Neural crest cell (in vitro differentiated cells): ENCODE measurements around the gene UNC13C. TPM values are rescaled to one million over a fixed set of nuclear protein-coding genes. Genes with fewer than 3 reads are reported as not detected.

Experiments used
- DNase-seq: peaks from one replicate; pipeline ENCODE4 v3.0.0; 2021; ENCODE audit warnings: low read depth, mixed read lengths, low spot score
- H3K27ac Mint-ChIP-seq: one replicate; pipeline ENCODE4 v1.8.0; 2021; ENCODE audit warnings: mild to moderate bottlenecking, mixed read lengths; ENCODE audit not compliant: unreplicated experiment
- H3K27me3 Mint-ChIP-seq: 2 replicates; pipeline ENCODE4 v1.8.0; 2021; ENCODE audit warnings: low read depth, mild to moderate bottlenecking, mixed read lengths
- H3K36me3 Mint-ChIP-seq: 2 replicates; pipeline ENCODE4 v1.8.0; 2021; ENCODE audit warnings: low read depth, mild to moderate bottlenecking, mixed read lengths
- H3K4me1 Mint-ChIP-seq: 2 replicates; pipeline ENCODE4 v1.8.0; 2021; ENCODE audit warnings: mixed read lengths
- H3K4me3 Mint-ChIP-seq: one replicate; pipeline ENCODE4 v1.8.0; 2021; ENCODE audit warnings: mild to moderate bottlenecking, mixed read lengths
- H3K9me3 Mint-ChIP-seq: 2 replicates; pipeline ENCODE4 v1.8.0; 2021; ENCODE audit warnings: mixed read lengths
- CTCF ChIP-seq: fragments of 200-600 bp; sonication (generic); conservative IDR thresholded peaks from 2 replicates; pipeline ENCODE4 v1.5.0; 2021; ENCODE audit warnings: antibody characterized with exemption, mild to moderate bottlenecking
- total RNA-seq: library from RNA; stranded (reverse); gene quantifications from 2 replicates; pipeline ENCODE4 v1.2.1, GENCODE V29; 2021

Gene UNC13C
- total RNA-seq, 1 donor from 2014 or later: 1.5 TPM

GRCh38 chr15:54007256-54007655 is 29.0 kb downstream of the UNC13C start:
- no peak for TF ChIP-seq CTCF
- no peak overlapping the region for H3K4me3 Mint-ChIP-seq
- H3K27ac Mint-ChIP-seq: no peak overlapping the region
- H3K4me1 Mint-ChIP-seq: no peaks in the 10 kb centered on the region
- no peaks in the 10 kb centered on the region for H3K9me3 Mint-ChIP-seq
- H3K36me3 Mint-ChIP-seq: no peaks in the 10 kb centered on the region
- DNase-seq: no peak
- peaks cover 9% of the 10 kb centered on the region for H3K27me3 Mint-ChIP-seq

- Mint-ChIP-seq H3K27me3 (peaks cover 6% of the 10 kb centered on the region), H3K36me3 (no peaks in the 10 kb centered on the region), H3K9me3 (no peaks in the 10 kb centered on the region), H3K4me3 (no peak overlapping the region), H3K4me1 (no peaks in the 10 kb centered on the region), H3K27ac (no peak overlapping the region)
- no peak for DNase-seq
- TF ChIP-seq CTCF: no peak
These were observed 33.4 kb downstream of the UNC13C start for GRCh38 chr15:54011656-54012055.

DNA sequence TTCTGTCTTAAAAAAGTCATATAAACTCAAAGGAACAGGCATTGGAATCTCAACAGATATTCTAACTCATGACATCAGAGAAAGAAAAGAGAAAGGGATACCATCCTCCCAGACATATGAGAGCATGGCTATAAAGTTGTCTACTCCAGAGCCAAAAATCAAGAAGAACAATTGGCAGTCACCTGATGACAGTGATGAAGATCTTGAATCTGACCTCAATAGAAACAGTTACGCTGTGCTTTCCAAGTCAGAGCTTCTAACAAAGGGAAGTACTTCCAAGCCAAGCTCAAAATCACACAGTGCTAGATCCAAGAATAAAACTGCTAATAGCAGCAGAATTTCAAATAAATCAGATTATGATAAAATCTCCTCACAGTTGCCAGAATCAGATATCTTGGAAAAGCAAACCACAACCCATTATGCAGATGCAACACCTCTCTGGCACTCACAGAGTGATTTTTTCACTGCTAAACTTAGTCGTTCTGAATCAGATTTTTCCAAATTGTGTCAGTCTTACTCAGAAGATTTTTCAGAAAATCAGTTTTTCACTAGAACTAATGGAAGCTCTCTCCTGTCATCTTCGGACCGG is 35.9 kb downstream of the UNC13C start:
- no peak overlapping the region for H3K4me3 Mint-ChIP-seq
- no peak for DNase-seq
- peaks cover under 1% of the 10 kb centered on the region for H3K27me3 Mint-ChIP-seq
- no peaks in the 10 kb centered on the region for H3K4me1 Mint-ChIP-seq
- H3K27ac Mint-ChIP-seq: no peak overlapping the region
- no peak for TF ChIP-seq CTCF
- peaks cover 3% of the 10 kb centered on the region for H3K9me3 Mint-ChIP-seq
- no peaks in the 10 kb centered on the region for H3K36me3 Mint-ChIP-seq

GRCh38 chr15:54017251-54017650 is 39.0 kb downstream of the UNC13C start:
- peaks cover 9% of the 10 kb centered on the region for H3K9me3 Mint-ChIP-seq
- no peaks in the 10 kb centered on the region for H3K27me3 Mint-ChIP-seq
- H3K36me3 Mint-ChIP-seq: no peaks in the 10 kb centered on the region
- no peak for TF ChIP-seq CTCF
- no peak for DNase-seq
- no peak overlapping the region for H3K4me3 Mint-ChIP-seq
- no peaks in the 10 kb centered on the region for H3K4me1 Mint-ChIP-seq
- no peak overlapping the region for H3K27ac Mint-ChIP-seq

GRCh38 chr15:54017959-54018358 is 39.7 kb downstream of the UNC13C start:
- Mint-ChIP-seq H3K36me3 (no peaks in the 10 kb centered on the region), H3K4me1 (no peaks in the 10 kb centered on the region), H3K4me3 (no peak overlapping the region), H3K9me3 (peaks cover 9% of the 10 kb centered on the region), H3K27me3 (no peaks in the 10 kb centered on the region), H3K27ac (no peak overlapping the region)
- no peak for TF ChIP-seq CTCF
- no peak for DNase-seq

GRCh38 chr15:54026258-54026657 is 48.0 kb downstream of the UNC13C start:
- no peak overlapping the region for H3K27ac Mint-ChIP-seq
- no peak for DNase-seq
- H3K4me1 Mint-ChIP-seq: peaks cover 19% of the 10 kb centered on the region

More at GRCh38 chr15:54026258-54026657, 48.0 kb downstream of the UNC13C start:
- H3K4me3 Mint-ChIP-seq: no peak overlapping the region
- H3K36me3 Mint-ChIP-seq: no peaks in the 10 kb centered on the region
- H3K27me3 Mint-ChIP-seq: no peaks in the 10 kb centered on the region
- no peak for TF ChIP-seq CTCF
- H3K9me3 Mint-ChIP-seq: peaks cover 8% of the 10 kb centered on the region
